ENCODE results near the gene GABRB1. TPM values are rescaled to one million over a fixed set of nuclear protein-coding genes. Genes with fewer than 3 reads are reported as not detected.

Gene GABRB1
- total RNA-seq, 5 donors from 2014 or later (not counting 1 experiment from before 2014, with no cell fraction given), result not detected

- CTCF ChIA-PET, result no interaction called here
Measured at GRCh38 chr4:47185761-47186160, 154.4 kb downstream of the GABRB1 start.

GRCh38 chr4:47187608-47188007, 156.2 kb downstream of the GABRB1 start:
- ATAC-seq (replicated peaks in 1 of 4) (no peak), DNase-seq (no peak)
- Mint-ChIP-seq H3K4me1 (no peaks in the 10 kb centered on the region), H3K27me3 (peaks cover 6 to 13% of the 10 kb centered on the region in 2 donors), H3K4me3 (no peak overlapping the region), H3K9me3 (no peaks in the 10 kb centered on the region), H3K36me3 (no peaks in the 10 kb centered on the region), H3K27ac (no peak overlapping the region)
- ChIA-PET CTCF (no interaction called here), POLR2A (interaction anchor here in 1 of 2 donors (0.5 kb wide), 1 partner anchor 1669 kb away, joined by 7 read pairs; no protein-coding TSS in a partner anchor)
- Histone ChIP-seq H3K27me3 (replicated peaks in 1 of 2; ENCODE audit: control insufficient read depth in 2 of 2, extremely low read depth in 1 of 2, insufficient read depth in 2 of 2, low read length in 1 of 2) (no peaks in the 10 kb centered on the region), H3K36me3 (ENCODE audit: control insufficient read depth in 2 of 2, extremely low read depth in 1 of 2, insufficient read depth in 1 of 2, low read length in 1 of 2) (no peaks in the 10 kb centered on the region), H3K4me3 (ENCODE audit: control insufficient read depth in 1 of 2, extremely low read depth in 1 of 2, low read length in 1 of 2) (no peak overlapping the region), H3K9me3 (no peaks in the 10 kb centered on the region), H3K4me1 (ENCODE audit: control insufficient read depth in 1 of 2, extremely low read depth in 1 of 2, insufficient read depth in 2 of 2, low read length in 2 of 2) (no peaks in the 10 kb centered on the region), H3K27ac (ENCODE audit: low read length) (no peak overlapping the region)
- WGBS (ENCODE audit: insufficient coverage), result 85% methylated on average over 1 of the region's 2 CpGs

More at GRCh38 chr4:47185761-47186160, 154.4 kb downstream of the GABRB1 start:
- peaks cover 11 to 19% of the 10 kb centered on the region in 2 donors for H3K27me3 Mint-ChIP-seq
- no peak for DNase-seq
- POLR2A ChIA-PET, result no interaction called here
- H3K36me3 Mint-ChIP-seq, result no peaks in the 10 kb centered on the region
- H3K27me3 ChIP-seq (replicated peaks in 1 of 2; ENCODE audit: control insufficient read depth in 2 of 2, extremely low read depth in 1 of 2, insufficient read depth in 2 of 2, low read length in 1 of 2), result no peaks in the 10 kb centered on the region
- no peaks in the 10 kb centered on the region for H3K4me1 Mint-ChIP-seq
- H3K27ac Mint-ChIP-seq, result no peak overlapping the region
- H3K36me3 ChIP-seq (ENCODE audit: control insufficient read depth in 2 of 2, extremely low read depth in 1 of 2, insufficient read depth in 1 of 2, low read length in 1 of 2), result no peaks in the 10 kb centered on the region
- no peaks in the 10 kb centered on the region for H3K9me3 Mint-ChIP-seq
- no peak for ATAC-seq (replicated peaks in 1 of 4)
- no peak overlapping the region for H3K27ac ChIP-seq (ENCODE audit: low read length)
- 88% methylated on average over 2 of the region's 3 CpGs for WGBS (ENCODE audit: insufficient coverage)
- H3K9me3 ChIP-seq, result no peaks in the 10 kb centered on the region
- no peak overlapping the region for H3K4me3 Mint-ChIP-seq
- H3K4me1 ChIP-seq (ENCODE audit: control insufficient read depth in 1 of 2, extremely low read depth in 1 of 2, insufficient read depth in 2 of 2, low read length in 2 of 2), result no peaks in the 10 kb centered on the region
- no peak overlapping the region for H3K4me3 ChIP-seq (ENCODE audit: control insufficient read depth in 1 of 2, extremely low read depth in 1 of 2, low read length in 1 of 2)

GRCh38 chr4:47193179-47193578, 161.8 kb downstream of the GABRB1 start:
- H3K9me3 Mint-ChIP-seq, result no peaks in the 10 kb centered on the region
- WGBS (ENCODE audit: insufficient coverage), result 100% methylated on average over 3 of the region's 6 CpGs
- POLR2A ChIA-PET, result no interaction called here

GRCh38 chr4:47194036-47194737, 162.8 kb downstream of the GABRB1 start:
- Histone ChIP-seq H3K27me3 (replicated peaks in 1 of 2; ENCODE audit: control insufficient read depth in 2 of 2, extremely low read depth in 1 of 2, insufficient read depth in 2 of 2, low read length in 1 of 2) (no peaks in the 10 kb centered on the region), H3K4me3 (ENCODE audit: control insufficient read depth in 1 of 2, extremely low read depth in 1 of 2, low read length in 1 of 2) (no peak overlapping the region), H3K27ac (ENCODE audit: low read length) (no peak overlapping the region), H3K9me3 (no peaks in the 10 kb centered on the region), H3K36me3 (ENCODE audit: control insufficient read depth in 2 of 2, extremely low read depth in 1 of 2, insufficient read depth in 1 of 2, low read length in 1 of 2) (no peaks in the 10 kb centered on the region), H3K4me1 (ENCODE audit: control insufficient read depth in 1 of 2, extremely low read depth in 1 of 2, insufficient read depth in 2 of 2, low read length in 2 of 2) (no peaks in the 10 kb centered on the region)
- no peak for ATAC-seq (replicated peaks in 1 of 4)
- H3K36me3 Mint-ChIP-seq, result no peaks in the 10 kb centered on the region
- no peaks in the 10 kb centered on the region for H3K9me3 Mint-ChIP-seq
- no peak for DNase-seq
- ChIA-PET POLR2A (no interaction called here), CTCF (no interaction called here)
- H3K27me3 Mint-ChIP-seq, result no peaks in the 10 kb centered on the region
- WGBS (ENCODE audit: insufficient coverage), result 100% methylated on average over 1 of the region's 4 CpGs
- no peaks in the 10 kb centered on the region for H3K4me1 Mint-ChIP-seq
- no peak overlapping the region for H3K27ac Mint-ChIP-seq
- no peak overlapping the region for H3K4me3 Mint-ChIP-seq

More at GRCh38 chr4:47193179-47193578, 161.8 kb downstream of the GABRB1 start:
- Mint-ChIP-seq H3K27me3 (no peaks in the 10 kb centered on the region), H3K4me3 (no peak overlapping the region), H3K36me3 (no peaks in the 10 kb centered on the region), H3K4me1 (no peaks in the 10 kb centered on the region), H3K27ac (no peak overlapping the region)
- CTCF ChIA-PET, result no interaction called here
- Histone ChIP-seq H3K36me3 (ENCODE audit: control insufficient read depth in 2 of 2, extremely low read depth in 1 of 2, insufficient read depth in 1 of 2, low read length in 1 of 2) (no peaks in the 10 kb centered on the region), H3K27ac (ENCODE audit: low read length) (no peak overlapping the region), H3K27me3 (replicated peaks in 1 of 2; ENCODE audit: control insufficient read depth in 2 of 2, extremely low read depth in 1 of 2, insufficient read depth in 2 of 2, low read length in 1 of 2) (no peaks in the 10 kb centered on the region), H3K4me3 (ENCODE audit: control insufficient read depth in 1 of 2, extremely low read depth in 1 of 2, low read length in 1 of 2) (no peak overlapping the region), H3K9me3 (no peaks in the 10 kb centered on the region), H3K4me1 (ENCODE audit: control insufficient read depth in 1 of 2, extremely low read depth in 1 of 2, insufficient read depth in 2 of 2, low read length in 2 of 2) (no peaks in the 10 kb centered on the region)
- ATAC-seq (replicated peaks in 1 of 4) (no peak), DNase-seq (no peak)

- Histone ChIP-seq H3K36me3 (ENCODE audit: control insufficient read depth in 2 of 2, extremely low read depth in 1 of 2, insufficient read depth in 1 of 2, low read length in 1 of 2) (no peaks in the 10 kb centered on the region), H3K4me1 (ENCODE audit: control insufficient read depth in 1 of 2, extremely low read depth in 1 of 2, insufficient read depth in 2 of 2, low read length in 2 of 2) (no peaks in the 10 kb centered on the region), H3K9me3 (no peaks in the 10 kb centered on the region), H3K27me3 (replicated peaks in 1 of 2; ENCODE audit: control insufficient read depth in 2 of 2, extremely low read depth in 1 of 2, insufficient read depth in 2 of 2, low read length in 1 of 2) (no peaks in the 10 kb centered on the region), H3K27ac (ENCODE audit: low read length) (no peak overlapping the region), H3K4me3 (ENCODE audit: control insufficient read depth in 1 of 2, extremely low read depth in 1 of 2, low read length in 1 of 2) (no peak overlapping the region)
- H3K27ac Mint-ChIP-seq, result no peak overlapping the region
- ChIA-PET CTCF (no interaction called here), POLR2A (no interaction called here)
- no peaks in the 10 kb centered on the region for H3K36me3 Mint-ChIP-seq
- H3K4me3 Mint-ChIP-seq, result no peak overlapping the region
- no peaks in the 10 kb centered on the region for H3K27me3 Mint-ChIP-seq
- no peak for DNase-seq
- H3K9me3 Mint-ChIP-seq, result peaks cover 0 to 4% (median 0%) of the 10 kb centered on the region in 3 donors
- ATAC-seq (replicated peaks in 1 of 4), result no peak
- H3K4me1 Mint-ChIP-seq, result no peaks in the 10 kb centered on the region
Measured at GRCh38 chr4:47195706-47196105, 164.3 kb downstream of the GABRB1 start.

GRCh38 chr4:47198791-47199190, 167.4 kb downstream of the GABRB1 start:
- H3K4me1 Mint-ChIP-seq, result no peaks in the 10 kb centered on the region
- POLR2A ChIA-PET, result no interaction called here
- Histone ChIP-seq H3K27me3 (replicated peaks in 1 of 2; ENCODE audit: control insufficient read depth in 2 of 2, extremely low read depth in 1 of 2, insufficient read depth in 2 of 2, low read length in 1 of 2) (no peaks in the 10 kb centered on the region), H3K4me1 (ENCODE audit: control insufficient read depth in 1 of 2, extremely low read depth in 1 of 2, insufficient read depth in 2 of 2, low read length in 2 of 2) (no peaks in the 10 kb centered on the region), H3K27ac (ENCODE audit: low read length) (no peak overlapping the region), H3K4me3 (ENCODE audit: control insufficient read depth in 1 of 2, extremely low read depth in 1 of 2, low read length in 1 of 2) (no peak overlapping the region), H3K36me3 (ENCODE audit: control insufficient read depth in 2 of 2, extremely low read depth in 1 of 2, insufficient read depth in 1 of 2, low read length in 1 of 2) (no peaks in the 10 kb centered on the region), H3K9me3 (no peaks in the 10 kb centered on the region)
- no peaks in the 10 kb centered on the region for H3K27me3 Mint-ChIP-seq
- WGBS (ENCODE audit: insufficient coverage), result 30% methylated on average over 1 of the region's 5 CpGs
- DNase-seq (no peak), ATAC-seq (replicated peaks in 1 of 4) (no peak)
- CTCF ChIA-PET, result no interaction called here
- no peak overlapping the region for H3K27ac Mint-ChIP-seq
- H3K9me3 Mint-ChIP-seq, result peaks cover 0 to 4% (median 0%) of the 10 kb centered on the region in 3 donors
- no peaks in the 10 kb centered on the region for H3K36me3 Mint-ChIP-seq
- H3K4me3 Mint-ChIP-seq, result no peak overlapping the region

- ChIA-PET CTCF (no interaction called here), POLR2A (no interaction called here)
- H3K36me3 ChIP-seq (ENCODE audit: control insufficient read depth in 2 of 2, extremely low read depth in 1 of 2, insufficient read depth in 1 of 2, low read length in 1 of 2), result no peaks in the 10 kb centered on the region
- no peak for ATAC-seq (replicated peaks in 1 of 4)
- Mint-ChIP-seq H3K36me3 (no peaks in the 10 kb centered on the region), H3K27ac (no peak overlapping the region), H3K27me3 (peaks cover 6 to 9% of the 10 kb centered on the region in 2 donors), H3K4me3 (no peak overlapping the region), H3K9me3 (peaks cover 0 to 5% (median 4%) of the 10 kb centered on the region in 3 donors), H3K4me1 (no peaks in the 10 kb centered on the region)
- no CpG with 5 or more reads among the region's 2 CpGs for WGBS (ENCODE audit: insufficient coverage)
- no peak overlapping the region for H3K27ac ChIP-seq (ENCODE audit: low read length)
- DNase-seq, result no peak
- H3K9me3 ChIP-seq, result no peaks in the 10 kb centered on the region
- H3K4me3 ChIP-seq (ENCODE audit: control insufficient read depth in 1 of 2, extremely low read depth in 1 of 2, low read length in 1 of 2), result no peak overlapping the region
- no peaks in the 10 kb centered on the region for H3K27me3 ChIP-seq (replicated peaks in 1 of 2; ENCODE audit: control insufficient read depth in 2 of 2, extremely low read depth in 1 of 2, insufficient read depth in 2 of 2, low read length in 1 of 2)
- H3K4me1 ChIP-seq (ENCODE audit: control insufficient read depth in 1 of 2, extremely low read depth in 1 of 2, insufficient read depth in 2 of 2, low read length in 2 of 2), result no peaks in the 10 kb centered on the region
Measured at GRCh38 chr4:47203593-47203992, 172.2 kb downstream of the GABRB1 start.
